HG02943 (cell line): ENCODE measurements around the gene SNX25.

Experiments used
- ATAC-seq: cut with Tn5 transposase; IDR thresholded peaks from one replicate; pipeline ENCODE4 v1.9.1; 2021; ENCODE audit warnings: mild to moderate bottlenecking, low read depth, moderate library complexity; ENCODE audit not compliant: unreplicated experiment

Gene SNX25

DNA sequence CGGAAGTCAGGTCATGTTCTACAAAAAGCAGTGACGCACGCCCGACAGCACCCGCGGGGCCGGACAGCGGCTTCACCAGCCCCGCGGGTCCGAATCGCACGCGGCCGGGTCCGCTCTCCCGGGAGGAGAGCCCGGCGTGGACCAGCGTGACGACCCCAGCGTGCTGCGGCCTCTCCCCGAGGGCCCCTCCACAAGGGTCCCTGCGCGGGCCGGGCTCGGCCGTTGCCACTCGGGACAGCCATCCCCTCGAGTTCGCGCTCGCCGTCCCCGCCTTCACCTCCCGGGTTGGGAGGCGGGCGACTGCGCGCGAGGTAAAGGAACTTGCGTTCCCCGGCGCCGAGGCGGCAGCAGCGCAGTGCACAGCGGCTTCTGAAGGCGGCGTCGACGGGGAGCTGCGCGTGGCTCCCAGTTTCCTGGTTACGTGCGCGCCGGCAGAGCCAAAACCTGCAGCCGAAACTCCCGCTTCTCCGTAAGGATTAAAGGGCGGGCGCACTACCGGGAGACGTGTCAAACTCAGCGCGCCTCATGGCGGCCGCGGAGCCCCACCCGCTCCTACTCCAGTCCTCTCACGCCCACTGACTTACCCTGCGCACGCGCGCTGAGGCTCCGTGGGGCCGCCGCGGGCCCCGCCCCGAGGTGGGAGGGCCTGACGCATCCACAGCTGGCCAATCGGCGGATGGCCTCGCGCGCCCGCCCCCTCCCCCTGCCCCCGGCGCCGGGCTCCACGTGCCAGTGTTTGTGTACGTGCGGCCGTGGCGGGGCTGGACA, 186.7 kb downstream of the SNX25 start:
- peak; percentile 72 for ATAC-seq

DNA sequence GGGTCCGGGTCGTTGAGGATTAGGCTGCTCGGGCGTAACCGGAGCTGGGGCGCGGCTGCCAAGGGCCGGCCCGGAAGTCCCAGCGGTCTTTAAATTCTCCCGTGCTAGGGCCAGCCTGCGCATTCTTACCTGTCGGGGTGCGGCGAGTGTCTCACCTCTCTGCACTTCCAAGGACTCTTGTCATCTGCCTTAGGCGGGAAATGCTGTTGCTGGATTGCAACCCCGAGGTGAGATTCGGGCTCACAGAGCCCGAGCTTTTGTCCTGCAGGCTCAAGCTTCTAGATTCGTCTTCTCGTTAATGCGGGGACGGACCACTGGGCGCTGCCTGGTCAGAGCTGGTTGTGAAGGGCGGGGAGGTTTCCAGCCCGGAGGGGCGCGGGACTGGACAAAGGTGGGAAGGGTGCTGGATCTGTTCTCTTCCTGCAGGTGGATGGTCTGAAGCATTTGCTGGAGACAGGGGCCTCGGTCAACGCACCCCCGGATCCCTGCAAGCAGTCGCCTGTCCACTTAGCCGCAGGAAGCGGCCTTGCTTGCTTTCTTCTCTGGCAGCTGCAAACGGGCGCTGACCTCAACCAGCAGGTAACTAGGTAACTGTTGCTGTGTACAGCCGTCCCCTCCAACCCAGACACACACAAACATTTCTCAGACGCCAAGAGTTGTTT, 187.5 kb downstream of the SNX25 start, which contains the start of gene ANKRD37:
TSS of gene ANKRD37 (plus strand) at position 118 of the 662 bp plus-strand sequence. CDS start at position 201, 83 bp downstream.
- ATAC-seq: peak; percentile 4

DNA sequence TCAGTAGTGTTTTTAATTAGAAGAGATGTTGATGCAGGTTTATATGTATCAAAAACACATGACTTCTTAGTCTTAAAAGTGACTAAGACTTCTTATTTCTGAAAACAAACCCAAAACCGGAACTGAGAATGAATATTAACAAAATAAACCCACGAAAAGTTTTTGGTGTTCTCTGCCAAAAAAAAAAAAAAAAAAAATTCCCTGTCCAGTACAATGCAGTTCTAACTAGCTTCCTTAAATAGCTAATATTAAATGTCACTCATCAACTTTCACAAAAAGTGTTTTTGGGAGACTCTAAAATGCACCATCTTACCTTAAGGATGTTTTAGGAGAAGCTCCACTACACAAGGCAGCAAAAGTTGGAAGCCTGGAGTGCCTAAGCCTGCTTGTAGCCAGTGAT, 189.2 kb downstream of the SNX25 start:
- ATAC-seq: no peak

DNA sequence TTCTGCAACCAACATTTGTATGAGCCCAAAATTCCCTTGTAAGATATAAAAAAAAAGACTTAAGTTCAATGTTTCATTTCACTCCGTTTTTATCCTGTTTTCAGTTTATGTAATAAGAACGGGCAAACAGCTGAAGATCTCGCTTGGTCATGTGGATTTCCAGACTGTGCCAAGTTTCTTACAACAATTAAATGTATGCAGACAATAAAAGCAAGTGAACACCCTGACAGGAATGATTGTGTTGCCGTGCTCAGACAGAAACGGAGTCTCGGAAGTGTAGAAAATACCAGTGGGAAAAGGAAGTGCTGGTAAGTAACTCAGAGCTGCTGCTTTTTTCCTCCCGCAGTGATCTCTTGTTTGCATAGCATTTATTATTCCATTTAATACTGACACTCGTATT, 190.1 kb downstream of the SNX25 start:
- ATAC-seq: no peak

- ATAC-seq: no peak
Measured at GRCh38 chr4:185404031-185404430, 194.6 kb downstream of the SNX25 start.

DNA sequence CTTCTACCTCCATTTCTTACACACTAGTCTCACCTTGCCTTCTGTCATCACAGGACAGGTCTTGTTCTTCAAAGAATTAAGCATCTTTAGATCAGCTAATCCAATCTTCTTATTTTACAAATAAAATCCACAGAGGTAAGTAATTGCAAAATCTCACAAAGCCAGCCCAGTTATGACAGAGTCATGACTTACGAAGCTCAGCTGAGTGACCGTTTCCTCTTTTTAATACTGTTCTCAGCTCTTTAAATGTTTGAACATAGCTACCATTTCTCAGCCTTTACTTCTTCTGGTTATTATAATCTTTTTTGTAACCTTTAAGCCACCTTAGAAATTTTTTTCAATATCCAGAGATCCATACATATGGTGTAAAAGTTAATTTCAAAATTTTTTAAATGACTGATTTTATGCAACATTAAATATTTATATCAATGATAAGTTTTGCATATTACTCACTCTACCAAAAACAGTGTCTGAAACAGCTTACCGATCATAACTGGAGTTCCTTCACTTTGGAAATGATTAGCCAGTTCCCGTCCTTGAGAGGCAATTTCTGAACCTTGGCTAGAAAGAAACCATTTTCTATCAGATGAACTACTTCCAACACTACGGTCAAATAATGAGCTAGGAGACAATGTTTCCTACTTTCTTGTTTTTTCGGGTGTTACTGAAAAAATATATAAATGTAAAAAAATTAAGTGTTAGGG, 196.1 kb downstream of the SNX25 start:
- no peak for ATAC-seq

DNA sequence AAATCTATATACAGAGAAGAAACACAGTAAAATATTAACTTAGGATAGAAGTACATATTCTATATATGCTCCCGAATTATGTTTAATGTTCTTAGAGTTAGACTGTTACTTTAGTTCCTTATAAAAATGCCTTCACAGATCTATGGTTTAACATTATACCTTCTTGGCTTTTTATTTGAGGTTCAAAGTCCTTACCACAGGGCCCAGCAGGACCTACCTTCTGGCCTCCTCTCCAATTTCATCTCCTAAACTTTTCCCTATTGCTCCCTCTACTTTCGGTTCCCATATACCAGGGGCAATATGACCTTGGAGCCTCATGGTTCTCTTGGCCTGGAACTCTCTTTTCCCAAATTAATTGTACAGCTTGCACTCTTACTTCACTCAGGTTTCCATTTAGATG, 199.0 kb downstream of the SNX25 start:
- ATAC-seq: no peak

DNA sequence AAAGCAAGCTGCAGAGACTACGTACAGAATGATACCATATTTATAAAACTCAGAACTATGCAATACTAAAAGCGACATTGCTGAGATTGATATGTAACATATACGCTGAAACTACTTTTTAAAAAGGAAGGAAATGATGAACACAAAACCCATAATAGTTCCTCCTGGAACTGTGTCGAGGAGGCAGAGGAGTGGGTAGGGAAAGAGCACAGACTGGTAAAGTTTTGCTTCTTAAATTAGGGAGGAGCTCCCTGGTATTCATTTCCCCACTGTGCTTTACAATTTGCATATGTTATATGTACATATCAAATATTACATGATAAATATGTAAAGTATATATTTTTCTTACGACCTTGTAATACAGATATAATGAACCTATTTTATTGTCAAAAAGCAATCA, 202.5 kb downstream of the SNX25 start:
- no peak for ATAC-seq

DNA sequence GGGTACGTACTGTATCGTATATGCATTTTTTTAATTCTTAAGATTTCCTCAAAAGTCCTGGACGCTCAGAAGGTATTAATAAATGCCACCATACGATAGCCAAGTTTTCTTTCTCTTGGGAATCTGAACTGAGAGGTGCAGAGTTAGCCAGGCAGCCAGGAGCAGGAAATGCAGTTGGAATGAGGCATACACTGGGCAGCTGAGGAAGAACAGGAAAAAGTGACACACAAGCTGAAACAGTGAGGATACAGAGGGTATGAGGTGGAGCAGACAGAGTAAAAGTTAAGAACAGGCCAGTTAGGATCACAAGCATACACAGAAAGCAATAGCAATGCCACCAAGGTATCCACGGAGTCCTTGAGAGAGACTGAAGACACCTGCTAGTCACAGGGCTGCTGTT, 203.0 kb downstream of the SNX25 start:
- no peak for ATAC-seq
